ENCODE measurements around the gene INAFM1. TPM values are rescaled to one million over a fixed set of nuclear protein-coding genes. Genes with fewer than 3 reads are reported as not detected.

INAFM1 gene
- total RNA-seq, 1 experiment from 2014 or later = 8.1 TPM

DNA sequence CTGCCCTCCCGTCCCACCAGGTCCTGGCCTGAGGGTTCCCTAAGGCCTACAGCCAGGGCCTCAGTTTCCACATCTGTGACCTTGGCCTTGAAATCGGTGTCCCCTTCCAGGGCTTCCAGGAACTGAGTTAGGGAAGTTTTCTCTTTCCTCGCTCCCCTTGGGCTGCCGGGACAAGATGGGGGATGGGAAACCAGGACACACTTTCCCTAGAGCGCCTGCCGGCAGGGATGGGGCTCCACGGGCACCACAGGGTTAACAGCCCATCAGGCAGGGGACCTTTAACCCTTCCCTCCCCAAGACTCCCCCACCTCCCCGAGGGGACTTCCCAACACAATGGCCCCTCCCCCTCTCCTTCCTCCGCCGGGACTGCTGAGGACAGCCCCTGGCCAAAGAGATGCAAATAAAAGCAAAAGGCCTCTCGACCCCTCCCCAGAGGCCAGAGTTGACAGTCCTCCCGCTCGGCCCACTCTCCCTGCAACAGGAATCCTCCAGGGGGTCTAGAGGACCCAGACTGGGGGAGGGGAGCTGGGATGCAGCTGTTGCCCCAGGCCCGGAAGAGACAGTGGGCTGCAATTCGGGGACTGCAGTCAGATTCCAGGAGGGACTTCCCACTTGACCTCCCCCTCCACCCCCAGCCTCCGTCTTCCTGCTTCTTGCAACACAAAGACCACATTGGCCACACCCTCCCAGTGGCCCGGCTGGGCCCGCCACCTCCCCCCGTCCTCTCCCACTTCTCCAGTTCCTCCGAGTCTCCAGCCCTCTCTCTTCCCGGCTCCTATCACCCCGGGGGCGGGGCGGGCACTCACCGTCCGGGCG, 47.1 kb upstream of the INAFM1 start (continued):
- TF ChIP-seq ERG (CRISPR knock-in tag; IDR thresholded peaks at IDR 0.05) (0 out of 2 replicates have a peak, but pooled peaks have one; percentile 57), ZNF671 (CRISPR knock-in tag; IDR thresholded peaks at IDR 0.05) (0 out of 2 replicates have a peak, but pooled peaks have one; percentile 32), ZBTB21 (CRISPR knock-in tag; IDR thresholded peaks at IDR 0.05; ENCODE audit: borderline replicate concordance) (no peak), MAX (CRISPR knock-in tag; IDR thresholded peaks at IDR 0.05) (peak; percentile 59; the same call in 1 of the 2 replicates), SMAD3 (CRISPR knock-in tag; IDR thresholded peaks at IDR 0.05; ENCODE audit: borderline replicate concordance) (no peak), GTF2I (CRISPR knock-in tag; conservative IDR thresholded peaks at IDR 0.05) (peak; percentile 100), GRHL2 (CRISPR knock-in tag; IDR thresholded peaks at IDR 0.05; ENCODE audit: insufficient replicate concordance, severe bottlenecking) (no peak), ZNF281 (CRISPR knock-in tag; IDR thresholded peaks at IDR 0.05) (peak; percentile 98), PRRX2 (CRISPR knock-in tag; IDR thresholded peaks at IDR 0.05) (peak; percentile 58; the same call in 1 of the 2 replicates), ZNF423 (CRISPR knock-in tag; IDR thresholded peaks at IDR 0.05) (peak; percentile 66), SP1 (CRISPR knock-in tag; conservative IDR thresholded peaks at IDR 0.05) (peak; percentile 77), NFE2L1 (CRISPR knock-in tag; IDR thresholded peaks at IDR 0.05) (0 out of 2 replicates have a peak, but pooled peaks have one; percentile 43), E2F5 (CRISPR knock-in tag; IDR thresholded peaks at IDR 0.05) (0 out of 2 replicates have a peak, but pooled peaks have one; percentile 76), TEAD4 (CRISPR knock-in tag; IDR thresholded peaks at IDR 0.05) (0 out of 2 replicates have a peak, but pooled peaks have one; percentile 10), ETV6 (CRISPR knock-in tag; IDR thresholded peaks at IDR 0.05) (peak; percentile 55; the same call in 1 of the 2 replicates), ZNF416 (CRISPR knock-in tag; IDR thresholded peaks at IDR 0.05) (no peak), CREM (CRISPR knock-in tag; IDR thresholded peaks at IDR 0.05) (no peak), EMX1 (CRISPR knock-in tag; IDR thresholded peaks at IDR 0.05) (peak; percentile 69; the same call in 1 of the 2 replicates), CBFB (CRISPR knock-in tag; IDR thresholded peaks at IDR 0.05; ENCODE audit: low read depth) (peak; percentile 83; the same call in 1 of the 2 replicates), TP53 (CRISPR knock-in tag; IDR thresholded peaks at IDR 0.05) (peak; percentile 85), SOX15 (CRISPR knock-in tag; IDR thresholded peaks at IDR 0.05) (no peak), ZNF232 (CRISPR knock-in tag; IDR thresholded peaks at IDR 0.05) (no peak), ZNF396 (CRISPR knock-in tag; IDR thresholded peaks at IDR 0.05; ENCODE audit: borderline replicate concordance) (peak; percentile 41; the same call in 1 of the 2 replicates)
- TF ChIP-seq, protein P1, sequence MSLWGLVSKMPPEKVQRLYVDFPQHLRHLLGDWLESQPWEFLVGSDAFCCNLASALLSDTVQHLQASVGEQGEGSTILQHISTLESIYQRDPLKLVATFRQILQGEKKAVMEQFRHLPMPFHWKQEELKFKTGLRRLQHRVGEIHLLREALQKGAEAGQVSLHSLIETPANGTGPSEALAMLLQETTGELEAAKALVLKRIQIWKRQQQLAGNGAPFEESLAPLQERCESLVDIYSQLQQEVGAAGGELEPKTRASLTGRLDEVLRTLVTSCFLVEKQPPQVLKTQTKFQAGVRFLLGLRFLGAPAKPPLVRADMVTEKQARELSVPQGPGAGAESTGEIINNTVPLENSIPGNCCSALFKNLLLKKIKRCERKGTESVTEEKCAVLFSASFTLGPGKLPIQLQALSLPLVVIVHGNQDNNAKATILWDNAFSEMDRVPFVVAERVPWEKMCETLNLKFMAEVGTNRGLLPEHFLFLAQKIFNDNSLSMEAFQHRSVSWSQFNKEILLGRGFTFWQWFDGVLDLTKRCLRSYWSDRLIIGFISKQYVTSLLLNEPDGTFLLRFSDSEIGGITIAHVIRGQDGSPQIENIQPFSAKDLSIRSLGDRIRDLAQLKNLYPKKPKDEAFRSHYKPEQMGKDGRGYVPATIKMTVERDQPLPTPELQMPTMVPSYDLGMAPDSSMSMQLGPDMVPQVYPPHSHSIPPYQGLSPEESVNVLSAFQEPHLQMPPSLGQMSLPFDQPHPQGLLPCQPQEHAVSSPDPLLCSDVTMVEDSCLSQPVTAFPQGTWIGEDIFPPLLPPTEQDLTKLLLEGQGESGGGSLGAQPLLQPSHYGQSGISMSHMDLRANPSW (CRISPR knock-in tag; conservative IDR thresholded peaks at IDR 0.05; ENCODE audit: low read depth) = no peak
- TF ChIP-seq, protein P2, sequence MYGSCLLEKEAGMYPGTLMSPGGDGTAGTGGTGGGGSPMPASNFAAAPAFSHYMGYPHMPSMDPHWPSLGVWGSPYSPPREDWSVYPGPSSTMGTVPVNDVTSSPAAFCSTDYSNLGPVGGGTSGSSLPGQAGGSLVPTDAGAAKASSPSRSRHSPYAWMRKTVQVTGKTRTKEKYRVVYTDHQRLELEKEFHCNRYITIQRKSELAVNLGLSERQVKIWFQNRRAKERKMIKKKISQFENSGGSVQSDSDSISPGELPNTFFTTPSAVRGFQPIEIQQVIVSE (CRISPR knock-in tag; IDR thresholded peaks at IDR 0.05; ENCODE audit: borderline replicate concordance) = no peak
- TF ChIP-seq, protein P3, sequence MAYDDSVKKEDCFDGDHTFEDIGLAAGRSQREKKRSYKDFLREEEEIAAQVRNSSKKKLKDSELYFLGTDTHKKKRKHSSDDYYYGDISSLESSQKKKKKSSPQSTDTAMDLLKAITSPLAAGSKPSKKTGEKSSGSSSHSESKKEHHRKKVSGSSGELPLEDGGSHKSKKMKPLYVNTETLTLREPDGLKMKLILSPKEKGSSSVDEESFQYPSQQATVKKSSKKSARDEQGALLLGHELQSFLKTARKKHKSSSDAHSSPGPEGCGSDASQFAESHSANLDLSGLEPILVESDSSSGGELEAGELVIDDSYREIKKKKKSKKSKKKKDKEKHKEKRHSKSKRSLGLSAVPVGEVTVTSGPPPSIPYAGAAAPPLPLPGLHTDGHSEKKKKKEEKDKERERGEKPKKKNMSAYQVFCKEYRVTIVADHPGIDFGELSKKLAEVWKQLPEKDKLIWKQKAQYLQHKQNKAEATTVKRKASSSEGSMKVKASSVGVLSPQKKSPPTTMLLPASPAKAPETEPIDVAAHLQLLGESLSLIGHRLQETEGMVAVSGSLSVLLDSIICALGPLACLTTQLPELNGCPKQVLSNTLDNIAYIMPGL (CRISPR knock-in tag; IDR thresholded peaks at IDR 0.05) = peak; percentile 49; the same call in 1 of the 2 replicates
- TF ChIP-seq, protein P4, sequence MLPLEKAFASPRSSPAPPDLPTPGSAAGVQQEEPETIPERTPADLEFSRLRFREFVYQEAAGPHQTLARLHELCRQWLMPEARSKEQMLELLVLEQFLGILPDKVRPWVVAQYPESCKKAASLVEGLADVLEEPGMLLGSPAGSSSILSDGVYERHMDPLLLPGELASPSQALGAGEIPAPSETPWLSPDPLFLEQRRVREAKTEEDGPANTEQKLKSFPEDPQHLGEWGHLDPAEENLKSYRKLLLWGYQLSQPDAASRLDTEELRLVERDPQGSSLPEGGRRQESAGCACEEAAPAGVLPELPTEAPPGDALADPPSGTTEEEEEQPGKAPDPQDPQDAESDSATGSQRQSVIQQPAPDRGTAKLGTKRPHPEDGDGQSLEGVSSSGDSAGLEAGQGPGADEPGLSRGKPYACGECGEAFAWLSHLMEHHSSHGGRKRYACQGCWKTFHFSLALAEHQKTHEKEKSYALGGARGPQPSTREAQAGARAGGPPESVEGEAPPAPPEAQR (CRISPR knock-in tag; IDR thresholded peaks at IDR 0.05) = peak; percentile 70; the same call in 1 of the 2 replicates

All from WTC11 (cell line).